ENCODE results near the gene FAM234B. TPM values are rescaled to one million over a fixed set of nuclear protein-coding genes. Genes with fewer than 3 reads are reported as not detected.

FAM234B gene
- total and polyA plus RNA-seq, 2 experiments from 2014 or later = 9.5 to 21.1 TPM

GRCh38 chr12:13080266-13080665, 36.1 kb downstream of the FAM234B start:
- H3K27me3 Mint-ChIP-seq (ENCODE audit: insufficient read depth, low read depth, poor library complexity) = peaks cover 6% of the 10 kb centered on the region
- Histone ChIP-seq H3F3A (replicated peaks; ENCODE audit: low read depth) (no peaks in the 10 kb centered on the region), H4K20me1 (replicated peaks; ENCODE audit: insufficient read depth) (no peaks in the 10 kb centered on the region), H3K4me3 (no peak overlapping the region), H3K79me2 (replicated peaks; ENCODE audit: insufficient read depth) (no peaks in the 10 kb centered on the region), H3K36me3 (ENCODE audit: insufficient read depth) (peaks cover 7% of the 10 kb centered on the region; the same call in 1 of the 2 replicates), H3K27ac (ENCODE audit: low read depth) (no peak overlapping the region), H2AFZ (no peak overlapping the region), H3K27me3 (ENCODE audit: insufficient read depth) (no peaks in the 10 kb centered on the region), H3K4me1 (ENCODE audit: insufficient read depth) (no peaks in the 10 kb centered on the region), H3K4me2 (no peak overlapping the region), H3K9me2 (ENCODE audit: insufficient read depth) (no peaks in the 10 kb centered on the region)
- H3K4me3 Mint-ChIP-seq = no peak overlapping the region
- DNase-seq (ENCODE audit: low spot score) (no peak), ATAC-seq (no peak)
- no peaks in the 10 kb centered on the region for H3K9me3 Mint-ChIP-seq
- H3K4me1 Mint-ChIP-seq = peaks cover 9% of the 10 kb centered on the region
- TF ChIP-seq EZH2phosphoT487 (IDR thresholded peaks at IDR 0.05; ENCODE audit: unreplicated experiment) (no peak), NANOG (IDR thresholded peaks at IDR 0.05; ENCODE audit: borderline replicate concordance) (no peak), POLR2AphosphoS5 (IDR thresholded peaks at IDR 0.05; ENCODE audit: low read depth) (no peak), EZH2 (IDR thresholded peaks at IDR 0.05; ENCODE audit: low read depth, unreplicated experiment) (no peak), STAT1 (IDR thresholded peaks at IDR 0.05; ENCODE audit: unreplicated experiment) (no peak), JUNB (IDR thresholded peaks at IDR 0.05; ENCODE audit: unreplicated experiment) (no peak), REST (IDR thresholded peaks at IDR 0.05; ENCODE audit: unreplicated experiment) (no peak), ZNF331 (CRISPR knock-in tag; IDR thresholded peaks at IDR 0.05; ENCODE audit: low read depth) (no peak), ETS1 (IDR thresholded peaks at IDR 0.05) (no peak), ZNF114 (CRISPR knock-in tag; IDR thresholded peaks at IDR 0.05) (no peak), CREB1 (CRISPR knock-in tag; IDR thresholded peaks at IDR 0.05; ENCODE audit: low read depth) (no peak)
- TF ChIP-seq, protein P1, sequence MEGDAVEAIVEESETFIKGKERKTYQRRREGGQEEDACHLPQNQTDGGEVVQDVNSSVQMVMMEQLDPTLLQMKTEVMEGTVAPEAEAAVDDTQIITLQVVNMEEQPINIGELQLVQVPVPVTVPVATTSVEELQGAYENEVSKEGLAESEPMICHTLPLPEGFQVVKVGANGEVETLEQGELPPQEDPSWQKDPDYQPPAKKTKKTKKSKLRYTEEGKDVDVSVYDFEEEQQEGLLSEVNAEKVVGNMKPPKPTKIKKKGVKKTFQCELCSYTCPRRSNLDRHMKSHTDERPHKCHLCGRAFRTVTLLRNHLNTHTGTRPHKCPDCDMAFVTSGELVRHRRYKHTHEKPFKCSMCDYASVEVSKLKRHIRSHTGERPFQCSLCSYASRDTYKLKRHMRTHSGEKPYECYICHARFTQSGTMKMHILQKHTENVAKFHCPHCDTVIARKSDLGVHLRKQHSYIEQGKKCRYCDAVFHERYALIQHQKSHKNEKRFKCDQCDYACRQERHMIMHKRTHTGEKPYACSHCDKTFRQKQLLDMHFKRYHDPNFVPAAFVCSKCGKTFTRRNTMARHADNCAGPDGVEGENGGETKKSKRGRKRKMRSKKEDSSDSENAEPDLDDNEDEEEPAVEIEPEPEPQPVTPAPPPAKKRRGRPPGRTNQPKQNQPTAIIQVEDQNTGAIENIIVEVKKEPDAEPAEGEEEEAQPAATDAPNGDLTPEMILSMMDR (conservative IDR thresholded peaks at IDR 0.05; ENCODE audit: low read depth in 2 of 2) = no peak
- TF ChIP-seq, protein P2, sequence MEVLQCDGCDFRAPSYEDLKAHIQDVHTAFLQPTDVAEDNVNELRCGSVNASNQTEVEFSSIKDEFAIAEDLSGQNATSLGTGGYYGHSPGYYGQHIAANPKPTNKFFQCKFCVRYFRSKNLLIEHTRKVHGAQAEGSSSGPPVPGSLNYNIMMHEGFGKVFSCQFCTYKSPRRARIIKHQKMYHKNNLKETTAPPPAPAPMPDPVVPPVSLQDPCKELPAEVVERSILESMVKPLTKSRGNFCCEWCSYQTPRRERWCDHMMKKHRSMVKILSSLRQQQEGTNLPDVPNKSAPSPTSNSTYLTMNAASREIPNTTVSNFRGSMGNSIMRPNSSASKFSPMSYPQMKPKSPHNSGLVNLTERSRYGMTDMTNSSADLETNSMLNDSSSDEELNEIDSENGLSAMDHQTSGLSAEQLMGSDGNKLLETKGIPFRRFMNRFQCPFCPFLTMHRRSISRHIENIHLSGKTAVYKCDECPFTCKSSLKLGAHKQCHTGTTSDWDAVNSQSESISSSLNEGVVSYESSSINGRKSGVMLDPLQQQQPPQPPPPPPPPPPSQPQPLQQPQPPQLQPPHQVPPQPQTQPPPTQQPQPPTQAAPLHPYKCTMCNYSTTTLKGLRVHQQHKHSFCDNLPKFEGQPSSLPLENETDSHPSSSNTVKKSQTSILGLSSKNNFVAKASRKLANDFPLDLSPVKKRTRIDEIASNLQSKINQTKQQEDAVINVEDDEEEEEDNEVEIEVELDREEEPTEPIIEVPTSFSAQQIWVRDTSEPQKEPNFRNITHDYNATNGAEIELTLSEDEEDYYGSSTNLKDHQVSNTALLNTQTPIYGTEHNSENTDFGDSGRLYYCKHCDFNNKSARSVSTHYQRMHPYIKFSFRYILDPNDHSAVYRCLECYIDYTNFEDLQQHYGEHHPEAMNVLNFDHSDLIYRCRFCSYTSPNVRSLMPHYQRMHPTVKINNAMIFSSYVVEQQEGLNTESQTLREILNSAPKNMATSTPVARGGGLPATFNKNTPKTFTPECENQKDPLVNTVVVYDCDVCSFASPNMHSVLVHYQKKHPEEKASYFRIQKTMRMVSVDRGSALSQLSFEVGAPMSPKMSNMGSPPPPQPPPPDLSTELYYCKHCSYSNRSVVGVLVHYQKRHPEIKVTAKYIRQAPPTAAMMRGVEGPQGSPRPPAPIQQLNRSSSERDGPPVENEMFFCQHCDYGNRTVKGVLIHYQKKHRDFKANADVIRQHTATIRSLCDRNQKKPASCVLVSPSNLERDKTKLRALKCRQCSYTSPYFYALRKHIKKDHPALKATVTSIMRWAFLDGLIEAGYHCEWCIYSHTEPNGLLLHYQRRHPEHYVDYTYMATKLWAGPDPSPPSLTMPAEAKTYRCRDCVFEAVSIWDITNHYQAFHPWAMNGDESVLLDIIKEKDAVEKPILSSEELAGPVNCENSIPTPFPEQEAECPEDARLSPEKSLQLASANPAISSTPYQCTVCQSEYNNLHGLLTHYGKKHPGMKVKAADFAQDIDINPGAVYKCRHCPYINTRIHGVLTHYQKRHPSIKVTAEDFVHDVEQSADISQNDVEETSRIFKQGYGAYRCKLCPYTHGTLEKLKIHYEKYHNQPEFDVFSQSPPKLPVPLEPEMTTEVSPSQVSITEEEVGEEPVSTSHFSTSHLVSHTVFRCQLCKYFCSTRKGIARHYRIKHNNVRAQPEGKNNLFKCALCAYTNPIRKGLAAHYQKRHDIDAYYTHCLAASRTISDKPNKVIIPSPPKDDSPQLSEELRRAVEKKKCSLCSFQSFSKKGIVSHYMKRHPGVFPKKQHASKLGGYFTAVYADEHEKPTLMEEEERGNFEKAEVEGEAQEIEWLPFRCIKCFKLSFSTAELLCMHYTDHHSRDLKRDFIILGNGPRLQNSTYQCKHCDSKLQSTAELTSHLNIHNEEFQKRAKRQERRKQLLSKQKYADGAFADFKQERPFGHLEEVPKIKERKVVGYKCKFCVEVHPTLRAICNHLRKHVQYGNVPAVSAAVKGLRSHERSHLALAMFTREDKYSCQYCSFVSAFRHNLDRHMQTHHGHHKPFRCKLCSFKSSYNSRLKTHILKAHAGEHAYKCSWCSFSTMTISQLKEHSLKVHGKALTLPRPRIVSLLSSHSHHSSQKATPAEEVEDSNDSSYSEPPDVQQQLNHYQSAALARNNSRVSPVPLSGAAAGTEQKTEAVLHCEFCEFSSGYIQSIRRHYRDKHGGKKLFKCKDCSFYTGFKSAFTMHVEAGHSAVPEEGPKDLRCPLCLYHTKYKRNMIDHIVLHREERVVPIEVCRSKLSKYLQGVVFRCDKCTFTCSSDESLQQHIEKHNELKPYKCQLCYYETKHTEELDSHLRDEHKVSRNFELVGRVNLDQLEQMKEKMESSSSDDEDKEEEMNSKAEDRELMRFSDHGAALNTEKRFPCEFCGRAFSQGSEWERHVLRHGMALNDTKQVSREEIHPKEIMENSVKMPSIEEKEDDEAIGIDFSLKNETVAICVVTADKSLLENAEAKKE (CRISPR knock-in tag; IDR thresholded peaks at IDR 0.05) = no peak
- H3K27ac Mint-ChIP-seq = 0 out of 2 replicates have a peak overlapping the region, but pooled peaks have one; percentile 69
- H3K36me3 Mint-ChIP-seq (ENCODE audit: low read depth) = peaks cover 76% of the 10 kb centered on the region

Measured in GM23338 (cell line).